SKM-1 (cell line): ENCODE results near the gene POPDC2.
"Not testable (repeated sequence)": the region's sequence is repeated elsewhere in the genome, so short reads cannot be mapped to it uniquely, and the experiment has no call there.

Source experiments
- DNase-seq: peaks from one replicate; lab custom pipeline; 2025; ENCODE audit not compliant: unreplicated experiment; lab: John Stamatoyannopoulos, UW

The POPDC2 gene, protein sequence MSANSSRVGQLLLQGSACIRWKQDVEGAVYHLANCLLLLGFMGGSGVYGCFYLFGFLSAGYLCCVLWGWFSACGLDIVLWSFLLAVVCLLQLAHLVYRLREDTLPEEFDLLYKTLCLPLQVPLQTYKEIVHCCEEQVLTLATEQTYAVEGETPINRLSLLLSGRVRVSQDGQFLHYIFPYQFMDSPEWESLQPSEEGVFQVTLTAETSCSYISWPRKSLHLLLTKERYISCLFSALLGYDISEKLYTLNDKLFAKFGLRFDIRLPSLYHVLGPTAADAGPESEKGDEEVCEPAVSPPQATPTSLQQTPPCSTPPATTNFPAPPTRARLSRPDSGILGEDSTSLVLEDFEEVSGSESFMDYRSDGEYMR

DNA sequence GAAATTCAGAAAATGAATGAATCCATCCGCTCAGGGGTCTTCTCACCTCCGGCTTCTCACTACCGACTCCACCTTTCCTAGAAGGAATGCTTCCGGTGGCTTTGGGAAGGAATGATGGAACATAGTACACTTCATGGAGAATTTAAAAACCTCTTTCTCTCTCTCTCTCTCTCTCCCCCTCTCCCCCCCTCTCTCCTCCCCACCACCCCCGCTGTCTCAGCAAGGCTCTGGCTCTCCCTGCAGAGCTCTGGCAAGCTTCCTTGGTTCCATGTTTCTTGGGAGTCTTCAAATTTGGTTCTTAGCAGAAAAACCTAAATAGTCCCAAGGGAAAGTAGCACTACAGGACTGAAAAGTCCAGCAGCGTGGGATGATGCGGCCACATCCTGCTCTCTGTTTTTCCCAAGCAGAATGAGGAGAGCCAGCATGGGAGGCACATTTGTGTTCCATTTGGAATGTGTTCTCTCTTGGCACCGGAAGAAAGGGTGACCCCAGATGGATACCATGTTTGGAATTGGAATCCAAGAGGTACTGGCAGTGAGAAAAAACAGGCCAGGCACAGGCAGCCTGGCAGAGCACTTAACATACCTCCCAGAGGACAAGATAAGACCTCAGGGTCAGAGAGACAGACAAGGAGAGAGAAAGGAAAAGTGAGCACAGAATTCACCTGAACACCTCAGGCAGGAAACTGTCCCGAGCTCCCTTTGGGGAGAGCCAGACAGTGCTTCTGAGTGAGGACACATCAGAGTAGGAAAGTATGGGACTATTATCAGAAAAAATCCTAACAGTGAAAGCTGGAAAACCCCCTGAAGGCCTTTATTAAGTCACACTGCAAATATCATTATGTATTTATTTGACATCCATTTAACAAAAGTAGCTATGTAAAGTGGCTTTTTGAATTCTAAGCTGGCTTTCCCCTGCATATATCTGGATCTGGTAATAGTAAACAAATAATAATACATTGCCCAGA, at the start of gene POPDC2:
Gene POPDC2 (minus strand): TSS at position 116 of the 967 bp plus-strand sequence. CDS start 166 bp downstream, outside the sequence.
- no peak for DNase-seq

GRCh38 chr3:119703820-119704531, 43.6 kb upstream of the POPDC2 start:
- no peak for DNase-seq

DNA sequence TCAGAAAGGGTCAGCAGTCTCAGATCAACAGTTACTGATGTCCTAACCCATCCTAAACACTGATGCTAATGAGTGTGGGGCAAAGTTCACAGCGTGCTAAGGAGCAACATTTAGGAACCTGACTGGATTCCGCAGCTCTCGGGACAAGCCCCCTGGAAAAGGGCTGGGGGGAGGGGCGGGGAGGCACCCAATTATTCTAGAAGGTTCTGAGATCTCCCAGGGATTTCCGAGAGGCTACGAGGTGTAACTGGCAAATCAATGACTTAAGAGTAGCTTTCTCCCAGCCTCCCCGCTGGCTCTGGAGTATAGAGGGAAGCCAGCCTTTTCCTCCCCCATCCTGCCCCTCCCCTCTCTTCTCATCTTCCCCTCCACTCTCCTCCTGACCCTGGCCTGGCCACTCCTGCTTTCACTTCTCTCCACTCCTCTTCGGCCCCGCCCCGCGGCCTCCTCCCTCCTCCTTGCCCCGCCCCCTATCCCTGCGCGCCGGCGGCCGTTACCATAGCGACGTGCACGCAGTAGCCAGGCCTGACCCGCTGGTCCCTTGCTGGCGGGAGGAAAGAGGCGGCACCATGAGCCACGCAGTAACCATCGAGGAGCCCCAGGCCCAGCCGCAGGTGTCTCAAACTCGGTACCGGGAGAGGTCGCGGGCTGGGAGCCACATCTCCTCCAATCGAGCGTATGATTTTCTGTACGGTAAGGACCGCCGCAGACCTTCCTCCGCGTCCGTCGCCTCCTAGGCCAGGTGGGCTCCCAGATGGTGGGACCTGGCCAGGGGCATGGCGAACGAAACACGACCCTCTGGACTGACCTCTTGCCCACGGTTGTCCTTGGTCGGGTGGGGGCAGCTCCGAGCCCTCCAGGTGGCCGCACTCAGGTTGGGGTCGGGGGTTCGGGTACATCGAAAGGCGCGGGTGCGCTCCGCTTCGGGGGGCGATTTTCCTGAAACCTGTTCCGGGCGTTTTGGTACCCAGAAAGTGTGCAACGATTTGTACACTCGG, 42.4 kb upstream of the POPDC2 start, which contains the start of gene CFAP91:
Gene CFAP91 (plus strand): TSS at position 493 of the 998 bp plus-strand sequence. CDS start 77 bp downstream, at position 570.
- no peak for DNase-seq

GRCh38 chr3:119700920-119701734, 40.7 kb upstream of the POPDC2 start:
- DNase-seq = no peak

- no peak for DNase-seq
Observed at GRCh38 chr3:119700269-119700919, 40.0 kb upstream of the POPDC2 start.

DNA sequence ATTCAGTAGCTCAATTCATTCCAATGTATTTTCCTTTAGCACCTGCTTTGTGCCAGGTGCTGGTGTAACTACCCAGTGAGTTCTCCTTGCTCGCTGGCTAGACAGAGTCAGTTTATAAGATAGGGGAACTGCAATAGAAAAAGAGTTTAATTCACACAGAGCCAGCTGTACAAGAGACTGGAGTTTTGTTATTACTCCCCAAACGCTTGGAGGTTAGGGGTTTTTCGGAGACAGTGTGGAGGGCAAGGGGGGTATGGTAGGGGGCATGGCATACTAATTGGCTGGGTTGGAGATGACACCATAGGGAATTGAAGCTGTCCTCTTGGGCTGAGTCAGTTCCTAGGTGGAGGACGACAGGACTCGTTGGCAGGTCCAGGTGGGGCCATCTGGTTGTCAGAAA, 37.0 kb upstream of the POPDC2 start:
- DNase-seq = no peak

- no peak for DNase-seq
Observed at GRCh38 chr3:119695480-119695879, 35.1 kb upstream of the POPDC2 start.

DNA sequence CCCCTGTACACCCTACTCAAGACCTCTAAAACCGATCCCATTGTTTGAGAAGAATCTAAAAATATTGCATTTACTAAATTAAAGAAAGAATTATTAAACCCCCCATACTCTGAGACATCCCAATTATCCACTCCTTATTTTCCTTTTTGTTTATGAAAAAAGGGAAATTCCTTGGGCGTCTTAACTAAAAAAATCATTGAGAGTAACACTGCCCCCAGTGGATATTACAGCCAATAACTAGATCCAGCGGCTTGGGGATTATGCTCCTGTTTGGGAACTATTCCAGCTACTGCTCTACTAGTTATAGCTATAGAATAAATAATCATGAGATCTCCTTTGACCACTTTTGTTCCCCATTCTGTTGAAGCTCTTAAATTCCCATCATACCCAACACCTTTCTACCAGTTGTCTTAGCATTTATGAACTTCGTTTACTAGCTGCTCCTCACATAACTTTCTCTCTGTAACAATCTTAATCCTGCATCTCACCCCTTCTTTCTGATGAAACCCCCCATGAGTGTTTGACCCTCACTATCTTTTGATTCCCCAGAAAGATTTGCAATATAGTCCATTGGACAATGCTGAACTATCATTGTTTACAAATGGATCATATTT, 29.8 kb upstream of the POPDC2 start:
- no peak for DNase-seq

- no peak for DNase-seq
Observed at GRCh38 chr3:119683421-119683820, 23.0 kb upstream of the POPDC2 start.

DNA sequence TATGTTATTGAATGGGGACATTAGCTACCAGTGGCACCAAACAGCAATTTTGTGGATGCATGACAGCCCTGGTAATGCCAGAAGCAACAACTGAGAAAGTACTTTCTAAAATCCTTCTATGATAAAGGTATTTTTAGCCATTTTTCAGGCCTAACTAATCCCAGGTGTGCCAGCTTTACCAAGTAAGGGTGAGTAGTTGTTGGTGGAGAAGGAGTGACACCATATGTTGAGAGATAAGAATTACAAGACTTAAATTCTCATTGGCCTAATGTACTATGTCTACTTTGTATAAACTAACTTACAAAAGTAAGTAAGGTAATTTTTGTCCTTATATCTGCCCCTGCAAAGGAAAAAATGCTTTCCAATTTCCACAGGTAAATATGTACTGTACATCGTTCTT, 20.9 kb upstream of the POPDC2 start:
- DNase-seq = no peak

- DNase-seq = no peak
Observed at GRCh38 chr3:119679874-119680273, 19.5 kb upstream of the POPDC2 start.

DNA sequence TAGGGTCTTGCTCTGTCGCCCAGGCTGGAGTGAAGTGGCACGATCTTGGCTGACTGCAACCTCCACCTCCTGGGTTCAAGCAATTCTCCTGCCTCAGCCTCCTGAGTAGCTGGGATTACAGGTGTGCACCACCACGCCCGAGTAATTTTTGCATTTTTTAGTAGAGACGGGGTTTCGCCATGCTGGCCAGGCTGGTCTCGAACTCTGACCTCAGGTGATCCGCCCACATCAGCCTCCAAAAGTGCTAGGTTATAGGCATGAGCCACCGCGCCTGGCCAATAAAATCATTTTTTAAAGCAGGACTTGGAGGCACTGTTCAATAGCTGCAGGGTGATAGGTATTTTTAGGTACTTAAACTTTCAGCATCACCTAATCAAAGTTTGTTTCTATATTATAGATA, 17.8 kb upstream of the POPDC2 start:
- not testable (repeated sequence) for DNase-seq

DNA sequence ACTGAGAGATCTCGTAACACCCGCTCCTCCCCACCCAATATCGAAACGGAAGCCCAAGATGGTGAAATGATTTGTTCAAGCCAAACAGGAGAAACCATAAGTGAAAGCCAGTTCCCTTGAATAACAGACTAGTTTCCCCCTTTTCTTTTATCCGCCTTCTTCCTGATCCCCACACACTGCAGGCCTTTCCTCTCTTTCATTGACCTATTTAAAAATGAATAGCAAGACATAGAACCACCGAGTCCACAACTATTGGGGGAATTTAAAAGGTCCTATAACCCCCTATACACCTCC, 17.2 kb upstream of the POPDC2 start:
- no peak for DNase-seq

GRCh38 chr3:119676771-119677640, 16.6 kb upstream of the POPDC2 start, which contains the start of gene COX17:
Gene COX17, minus strand, starts transcription at chr3:119677406. Its CDS starts 96 bp downstream, at chr3:119677310.
- peak; percentile 94 for DNase-seq

GRCh38 chr3:119676020-119676419, 15.6 kb upstream of the POPDC2 start:
- DNase-seq = no peak

GRCh38 chr3:119675188-119675874, 14.9 kb upstream of the POPDC2 start:
- no peak for DNase-seq

GRCh38 chr3:119673875-119674274, 13.5 kb upstream of the POPDC2 start:
- DNase-seq = no peak
